Measurements from ENCODE around the gene SNX24. TPM values are rescaled to one million over a fixed set of nuclear protein-coding genes. Genes with fewer than 3 reads are reported as not detected.

Gene SNX24
- total RNA-seq, 1 experiment from 2014 or later = 23.5 TPM

- Mint-ChIP-seq H3K4me1 (ENCODE audit: low read depth, unreplicated experiment) (no peaks in the 10 kb centered on the region), H3K4me3 (ENCODE audit: low read depth, unreplicated experiment) (no peak overlapping the region), H3K27ac (ENCODE audit: unreplicated experiment) (no peak overlapping the region), H3K36me3 (ENCODE audit: insufficient read depth, unreplicated experiment) (peaks cover 10% of the 10 kb centered on the region), H3K27me3 (ENCODE audit: unreplicated experiment) (no peaks in the 10 kb centered on the region), H3K9me3 (ENCODE audit: low read depth, unreplicated experiment) (no peaks in the 10 kb centered on the region)
- intact Hi-C loops (cut with micrococcal nuclease; ENCODE audit: unreplicated experiment) = no loop called here
- no TSS peak for BruUV-seq (replicated peaks)
- TF ChIP-seq, protein P1, sequence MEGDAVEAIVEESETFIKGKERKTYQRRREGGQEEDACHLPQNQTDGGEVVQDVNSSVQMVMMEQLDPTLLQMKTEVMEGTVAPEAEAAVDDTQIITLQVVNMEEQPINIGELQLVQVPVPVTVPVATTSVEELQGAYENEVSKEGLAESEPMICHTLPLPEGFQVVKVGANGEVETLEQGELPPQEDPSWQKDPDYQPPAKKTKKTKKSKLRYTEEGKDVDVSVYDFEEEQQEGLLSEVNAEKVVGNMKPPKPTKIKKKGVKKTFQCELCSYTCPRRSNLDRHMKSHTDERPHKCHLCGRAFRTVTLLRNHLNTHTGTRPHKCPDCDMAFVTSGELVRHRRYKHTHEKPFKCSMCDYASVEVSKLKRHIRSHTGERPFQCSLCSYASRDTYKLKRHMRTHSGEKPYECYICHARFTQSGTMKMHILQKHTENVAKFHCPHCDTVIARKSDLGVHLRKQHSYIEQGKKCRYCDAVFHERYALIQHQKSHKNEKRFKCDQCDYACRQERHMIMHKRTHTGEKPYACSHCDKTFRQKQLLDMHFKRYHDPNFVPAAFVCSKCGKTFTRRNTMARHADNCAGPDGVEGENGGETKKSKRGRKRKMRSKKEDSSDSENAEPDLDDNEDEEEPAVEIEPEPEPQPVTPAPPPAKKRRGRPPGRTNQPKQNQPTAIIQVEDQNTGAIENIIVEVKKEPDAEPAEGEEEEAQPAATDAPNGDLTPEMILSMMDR (IDR thresholded peaks at IDR 0.05; ENCODE audit: unreplicated experiment) = no peak
- CTCF ChIA-PET = interaction anchor here (0.6 kb wide), 1 partner anchor 267 kb away, joined by 3 read pairs; no protein-coding TSS in a partner anchor
- DNase-seq = no peak
These were observed 28.7 kb upstream of the SNX24 start for GRCh38 chr5:122816756-122817155.

DNA sequence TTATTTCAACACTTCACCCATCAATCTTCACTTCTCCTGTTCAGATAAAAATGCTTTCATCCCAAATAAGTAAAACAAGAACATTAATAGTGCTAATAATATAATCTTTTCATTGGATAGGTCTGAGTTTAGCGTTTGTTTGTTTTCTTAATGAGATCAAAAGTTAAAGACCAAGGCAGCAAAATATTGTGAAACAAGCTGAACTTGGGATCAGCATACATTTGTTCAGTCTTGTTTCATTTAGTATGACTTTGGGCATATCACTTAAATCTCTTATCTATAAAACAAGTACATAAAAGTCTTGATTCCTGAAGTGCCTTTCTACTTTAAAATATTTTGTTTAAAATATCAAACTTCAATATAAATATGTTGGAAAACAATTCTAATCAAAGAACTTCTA is 13.4 kb upstream of the SNX24 start:
- DNase-seq = no peak
- H3K9me3 Mint-ChIP-seq (ENCODE audit: low read depth, unreplicated experiment) = no peaks in the 10 kb centered on the region
- H3K27ac Mint-ChIP-seq (ENCODE audit: unreplicated experiment) = no peak overlapping the region
- no peaks in the 10 kb centered on the region for H3K4me1 Mint-ChIP-seq (ENCODE audit: low read depth, unreplicated experiment)
- TF ChIP-seq, protein P1 (IDR thresholded peaks at IDR 0.05; ENCODE audit: unreplicated experiment) = no peak
- peaks cover 8% of the 10 kb centered on the region for H3K36me3 Mint-ChIP-seq (ENCODE audit: insufficient read depth, unreplicated experiment)
- H3K27me3 Mint-ChIP-seq (ENCODE audit: unreplicated experiment) = no peaks in the 10 kb centered on the region
- CTCF ChIA-PET = no interaction called here
- intact Hi-C loops (cut with micrococcal nuclease; ENCODE audit: unreplicated experiment) = no loop called here
- BruUV-seq (replicated peaks) = no TSS peak
- H3K4me3 Mint-ChIP-seq (ENCODE audit: low read depth, unreplicated experiment) = no peak overlapping the region

DNA sequence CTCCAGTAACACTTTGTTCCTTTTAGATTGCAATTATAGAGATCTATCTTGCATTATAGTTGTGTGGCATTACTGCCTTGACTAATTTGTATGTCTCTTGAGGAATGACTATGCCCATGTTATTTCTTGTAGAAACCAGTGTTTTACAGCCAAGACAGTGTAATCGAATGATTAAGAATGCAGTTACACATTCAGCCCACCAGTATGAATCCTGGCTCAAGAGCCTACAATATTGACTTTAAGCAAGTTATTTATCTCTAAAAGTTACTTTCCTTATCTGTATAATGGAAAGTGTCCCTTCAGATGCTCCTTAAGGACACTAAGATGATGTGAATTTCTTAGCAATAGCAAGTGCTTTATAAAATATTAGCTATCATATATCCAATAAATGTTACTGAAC is 9.7 kb upstream of the SNX24 start:
- Mint-ChIP-seq H3K9me3 (ENCODE audit: low read depth, unreplicated experiment) (no peaks in the 10 kb centered on the region), H3K36me3 (ENCODE audit: insufficient read depth, unreplicated experiment) (no peaks in the 10 kb centered on the region), H3K27me3 (ENCODE audit: unreplicated experiment) (no peaks in the 10 kb centered on the region), H3K27ac (ENCODE audit: unreplicated experiment) (no peak overlapping the region), H3K4me1 (ENCODE audit: low read depth, unreplicated experiment) (no peaks in the 10 kb centered on the region), H3K4me3 (ENCODE audit: low read depth, unreplicated experiment) (no peak overlapping the region)
- BruUV-seq (replicated peaks) = no TSS peak
- TF ChIP-seq, protein P1 (IDR thresholded peaks at IDR 0.05; ENCODE audit: unreplicated experiment) = no peak
- intact Hi-C loops (cut with micrococcal nuclease; ENCODE audit: unreplicated experiment) = no loop called here
- DNase-seq = no peak
- CTCF ChIA-PET = no interaction called here

GRCh38 chr5:122836947-122837346 is 8.5 kb upstream of the SNX24 start:
- DNase-seq = no peak
- TF ChIP-seq, protein P1 (IDR thresholded peaks at IDR 0.05; ENCODE audit: unreplicated experiment) = no peak
- CTCF ChIA-PET = no interaction called here
- Mint-ChIP-seq H3K4me1 (ENCODE audit: low read depth, unreplicated experiment) (no peaks in the 10 kb centered on the region), H3K4me3 (ENCODE audit: low read depth, unreplicated experiment) (no peak overlapping the region), H3K27me3 (ENCODE audit: unreplicated experiment) (no peaks in the 10 kb centered on the region), H3K9me3 (ENCODE audit: low read depth, unreplicated experiment) (no peaks in the 10 kb centered on the region), H3K27ac (ENCODE audit: unreplicated experiment) (no peak overlapping the region), H3K36me3 (ENCODE audit: insufficient read depth, unreplicated experiment) (no peaks in the 10 kb centered on the region)
- no TSS peak for BruUV-seq (replicated peaks)
- intact Hi-C loops (cut with micrococcal nuclease; ENCODE audit: unreplicated experiment) = no loop called here
